Stimulated activated CD4-positive, alpha-beta T cell treated with anti-CD3 and anti-CD28 coated beads, Interleukin-15, amount 100 ng/mL, for 48 hours (primary cell): ENCODE results near the gene PAIP2.
"Not testable (repeated sequence)": the region's sequence is repeated elsewhere in the genome, so short reads cannot be mapped to it uniquely, and the experiment has no call there.

Experiments used
- DNase-seq, 2 donors: peaks; one replicate each; pipeline ENCODE4 v3.0.0-alpha.2; 2020; ENCODE audit warnings: low read depth in 2 of 2

Gene PAIP2

GRCh38 chr5:139378101-139378825 is 36.6 kb downstream of the PAIP2 start:
- no peak for DNase-seq

- no peak for DNase-seq
These were observed 37.3 kb downstream of the PAIP2 start for GRCh38 chr5:139378941-139379361.

GRCh38 chr5:139379626-139380449 is 38.2 kb downstream of the PAIP2 start:
- no peak for DNase-seq

- DNase-seq = no peak
These were observed 40.4 kb downstream of the PAIP2 start for GRCh38 chr5:139381837-139382761.

- no peak for DNase-seq
These were observed 41.2 kb downstream of the PAIP2 start for GRCh38 chr5:139382807-139383206.

DNA sequence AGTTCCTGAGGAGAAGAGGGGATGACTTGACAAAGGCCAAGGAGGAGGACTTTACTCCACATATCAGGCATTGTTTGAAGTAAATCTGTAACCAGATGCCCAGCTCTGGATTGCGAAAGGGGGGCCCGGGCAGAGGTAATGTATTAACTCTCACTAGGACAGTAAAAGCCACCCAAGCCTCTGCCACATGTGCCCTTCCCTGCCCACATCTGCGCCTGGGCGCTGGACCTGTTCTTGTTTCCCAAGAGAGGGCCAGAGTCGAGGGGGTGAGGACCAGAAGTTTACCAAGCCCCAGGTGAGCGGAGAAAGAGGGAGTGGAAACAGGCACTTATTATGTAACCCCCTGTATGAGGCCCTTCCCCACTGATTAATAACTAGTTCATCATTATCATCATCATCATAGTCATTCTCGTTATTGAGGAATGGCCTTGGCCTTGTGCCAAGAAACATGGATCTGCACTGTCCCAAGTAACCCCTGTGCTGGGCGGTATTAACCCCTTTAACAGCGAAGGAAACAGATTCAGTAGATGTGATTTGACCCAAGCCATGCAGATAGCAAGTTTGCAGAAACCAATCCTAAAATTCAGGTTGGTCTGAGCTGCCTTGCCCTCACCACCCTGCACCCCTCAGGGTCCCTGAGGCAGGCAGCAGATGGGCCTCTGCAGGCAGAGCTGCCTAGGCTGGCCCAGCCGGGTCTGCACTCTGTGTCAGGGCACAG is 41.8 kb downstream of the PAIP2 start, which contains the start of gene SLC23A1:
SLC23A1 (minus strand) TSS at position 23 of the 718 bp plus-strand sequence. CDS start 44 bp downstream, outside the sequence.
- no peak for DNase-seq

GRCh38 chr5:139383993-139384590 is 42.4 kb downstream of the PAIP2 start:
- DNase-seq = no peak

DNA sequence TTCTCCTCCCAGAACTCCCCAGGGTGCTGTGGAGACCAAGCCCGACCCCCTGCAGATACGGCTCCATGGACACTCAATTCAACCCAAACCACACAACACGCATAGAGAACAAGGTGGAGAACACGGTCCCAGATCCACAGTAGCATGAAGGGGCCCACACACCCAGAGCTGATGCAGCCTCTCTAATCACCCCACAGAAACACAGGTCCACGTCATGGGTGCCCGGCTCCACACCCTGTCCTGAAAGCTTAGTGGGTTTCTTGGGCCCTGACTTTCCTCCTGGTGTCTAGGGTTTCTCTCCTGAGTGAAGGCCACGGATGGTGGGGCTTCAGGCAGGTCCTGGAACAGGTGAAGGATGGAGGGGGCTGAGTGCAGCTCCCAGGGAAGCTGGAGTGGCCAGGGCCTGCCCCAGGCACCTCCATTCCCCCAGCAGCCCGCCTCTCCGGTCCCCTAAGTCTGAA is 43.0 kb downstream of the PAIP2 start:
- DNase-seq = no peak

GRCh38 chr5:139385061-139386049 is 43.7 kb downstream of the PAIP2 start:
- no peak for DNase-seq

- DNase-seq = no peak
These were observed 44.4 kb downstream of the PAIP2 start for GRCh38 chr5:139386050-139386438.

DNA sequence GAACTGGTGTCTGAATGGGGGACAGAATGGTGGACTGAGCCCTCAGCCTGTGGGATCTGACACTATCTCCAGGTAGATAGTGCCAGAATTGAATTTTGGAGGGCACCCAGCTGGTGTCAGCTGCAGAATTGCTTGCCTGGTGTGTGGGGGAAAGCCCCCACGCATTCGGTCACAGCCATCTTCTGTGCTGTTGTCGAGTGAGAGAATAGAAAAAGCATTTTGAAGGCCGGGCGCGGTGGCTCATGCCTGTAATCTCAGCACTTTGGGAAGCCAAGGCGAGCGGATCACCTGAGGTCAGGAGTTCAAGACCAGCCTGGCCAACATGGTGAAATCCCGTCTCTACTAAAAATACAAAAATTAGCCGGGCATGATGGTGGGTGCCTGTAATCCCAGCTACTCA is 45.3 kb downstream of the PAIP2 start:
- not testable (repeated sequence) for DNase-seq

DNA sequence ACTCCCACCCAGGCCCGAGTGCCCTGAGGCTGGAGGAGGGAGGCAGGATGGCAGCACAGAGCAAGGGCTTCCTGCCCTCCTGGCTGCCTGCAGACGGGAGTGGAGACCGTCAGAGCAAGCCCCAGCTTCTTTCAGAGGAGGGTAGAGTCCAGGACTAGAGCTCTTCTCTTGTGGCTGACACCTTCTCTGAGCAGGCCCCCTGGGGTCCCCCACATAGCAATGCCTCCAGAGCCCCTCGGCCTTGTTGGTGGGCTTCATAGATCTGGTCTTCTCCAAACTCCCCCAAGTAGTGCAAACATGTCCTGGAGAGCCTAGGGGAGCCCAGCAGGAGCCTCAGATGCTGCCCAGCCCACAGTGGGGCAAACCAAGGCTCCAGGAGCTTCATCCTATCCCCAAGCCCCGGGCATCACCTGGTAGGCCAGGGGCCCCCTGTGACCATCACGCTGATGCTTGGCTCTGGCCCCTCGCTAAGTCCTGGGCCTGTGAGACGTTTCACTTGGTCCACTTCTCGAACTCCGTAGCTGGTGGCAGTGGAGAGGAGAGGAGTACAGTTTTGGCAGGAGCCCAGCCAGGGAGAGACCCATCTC is 46.0 kb downstream of the PAIP2 start:
- no peak for DNase-seq

DNA sequence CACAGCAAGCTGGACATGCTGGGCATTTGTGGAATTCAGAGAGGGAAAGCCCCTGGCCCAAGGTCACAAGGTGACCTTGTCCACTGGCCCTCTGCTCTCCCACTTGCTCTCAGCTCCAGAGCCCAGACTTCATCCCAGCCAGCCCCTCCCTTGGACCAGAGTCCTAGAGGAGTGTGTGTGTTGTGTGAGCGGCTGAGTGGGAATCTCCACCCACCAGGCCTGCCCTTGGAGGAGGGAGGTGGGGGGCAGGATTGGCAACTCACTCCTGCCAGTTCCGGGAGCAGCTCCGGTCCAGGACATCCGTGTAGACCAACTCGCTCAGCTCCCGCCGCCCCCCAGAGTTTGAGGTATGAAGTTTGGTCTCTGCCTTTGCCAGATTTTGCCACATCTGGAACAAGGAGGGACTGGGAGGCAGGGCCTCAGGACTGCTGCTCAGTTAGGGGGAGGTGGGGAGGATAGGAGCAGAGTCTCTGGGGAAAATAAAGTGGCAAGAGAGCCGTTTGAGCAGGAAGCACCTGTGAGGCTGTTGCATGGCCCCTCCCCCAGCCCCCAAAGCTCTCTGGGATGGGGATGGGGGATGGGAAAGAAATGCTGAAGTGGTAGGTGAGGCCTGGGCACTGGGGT is 46.7 kb downstream of the PAIP2 start:
- DNase-seq = no peak

- DNase-seq = peak in 1 of 2 donors; percentile 47
These were observed 48.3 kb downstream of the PAIP2 start, which contains the start of gene MZB1 for GRCh38 chr5:139389701-139390638. MZB1 (minus strand) TSS chr5:139389913; CDS start chr5:139389856, 57 bp downstream.

GRCh38 chr5:139390639-139391569 is 49.2 kb downstream of the PAIP2 start:
- no peak for DNase-seq
